GM12892 (cell line): Measurements from ENCODE around the gene KIAA0513.

Experiments used
- DNase-seq: peaks from one replicate; pipeline ENCODE4 v3.0.0; 2011; ENCODE audit not compliant: insufficient read length
- FAIRE-seq: peaks from 2 replicates; lab custom pipeline; 2011; peaks lifted over from hg19 to GRCh38; lab: Jason Lieb, UNC
- POLR2A ChIP-seq: IDR thresholded peaks from 2 replicates; pipeline ENCODE4 v1.6.1; 2011; ENCODE audit warnings: low read depth, low read length, control low read depth
- POLR2AphosphoS5 ChIP-seq: IDR thresholded peaks from 2 replicates; pipeline ENCODE4 v1.6.1; 2011; ENCODE audit warnings: low read depth, low read length, control low read depth
- TAF1 ChIP-seq: IDR thresholded peaks from 2 replicates; pipeline ENCODE4 v1.6.1; 2011; ENCODE audit warnings: low read depth, mild to moderate bottlenecking, control low read depth, low read length, borderline replicate concordance

KIAA0513 gene

GRCh38 chr16:85079785-85080570 is 52.4 kb downstream of the KIAA0513 start:
- DNase-seq (no peak), FAIRE-seq (no peak)
- no peak for TF ChIP-seq POLR2AphosphoS5
- TF ChIP-seq POLR2A: no peak
- no peak for TF ChIP-seq TAF1

- no peak for FAIRE-seq
Observed at GRCh38 chr16:85081038-85081437, 53.4 kb downstream of the KIAA0513 start.

GRCh38 chr16:85081765-85082164 is 54.2 kb downstream of the KIAA0513 start:
- TF ChIP-seq TAF1 (no peak), POLR2A (no peak), POLR2AphosphoS5 (no peak)
- DNase-seq: no peak
- FAIRE-seq: no peak

More at GRCh38 chr16:85081038-85081437, 53.4 kb downstream of the KIAA0513 start:
- DNase-seq: no peak
- TF ChIP-seq POLR2AphosphoS5: no peak
- TF ChIP-seq TAF1: no peak
- TF ChIP-seq POLR2A: no peak

GRCh38 chr16:85082173-85083050 is 54.8 kb downstream of the KIAA0513 start:
- no peak for TF ChIP-seq TAF1
- no peak for TF ChIP-seq POLR2AphosphoS5
- no peak for TF ChIP-seq POLR2A
- FAIRE-seq: peak; percentile 14
- DNase-seq: no peak

- TF ChIP-seq POLR2A (no peak), TAF1 (no peak), POLR2AphosphoS5 (no peak)
- FAIRE-seq (peak; percentile 24), DNase-seq (no peak)
Observed at GRCh38 chr16:85083051-85083639, 55.5 kb downstream of the KIAA0513 start.

- DNase-seq: no peak
- TF ChIP-seq POLR2A (no peak), POLR2AphosphoS5 (no peak), TAF1 (no peak)
Observed at GRCh38 chr16:85084841-85085510, 57.4 kb downstream of the KIAA0513 start.

GRCh38 chr16:85085721-85086120 is 58.1 kb downstream of the KIAA0513 start:
- TF ChIP-seq TAF1 (no peak), POLR2A (no peak), POLR2AphosphoS5 (no peak)
- DNase-seq (no peak), FAIRE-seq (no peak)

More at GRCh38 chr16:85084841-85085510, 57.4 kb downstream of the KIAA0513 start:
- no peak for FAIRE-seq

GRCh38 chr16:85086347-85087291 is 59.0 kb downstream of the KIAA0513 start:
- FAIRE-seq (no peak), DNase-seq (peak; percentile 77)
- TF ChIP-seq POLR2A (no peak), POLR2AphosphoS5 (no peak), TAF1 (no peak)

- FAIRE-seq (no peak), DNase-seq (no peak)
- TF ChIP-seq POLR2A (no peak), POLR2AphosphoS5 (no peak), TAF1 (no peak)
Observed at GRCh38 chr16:85087899-85088569, 60.4 kb downstream of the KIAA0513 start.
